Choroid plexus epithelial cell (primary cell): ENCODE results near the gene AGO3.

Source experiments
- DNase-seq: peaks from one replicate; pipeline ENCODE4 v3.0.0-alpha.2; 2010; ENCODE audit warnings: low read depth
- H3K4me3 ChIP-seq: 2 replicates; pipeline ENCODE4 v1.5.1; 2011; ENCODE audit warnings: low read depth, mild to moderate bottlenecking, control low read depth, low read length, moderate library complexity
- CTCF ChIP-seq: conservative IDR thresholded peaks from 2 replicates; pipeline ENCODE4 v1.5.1; 2011; ENCODE audit warnings: low read depth, mild to moderate bottlenecking, control low read depth, inconsistent platforms, low read length, moderate library complexity

Gene AGO3

GRCh38 chr1:36024847-36025246 lies 93.9 kb downstream of the AGO3 start:
- TF ChIP-seq CTCF, result no peak

GRCh38 chr1:36027766-36028165 lies 96.9 kb downstream of the AGO3 start:
- no peak for DNase-seq
- H3K4me3 ChIP-seq, result no peak overlapping the region
- TF ChIP-seq CTCF, result no peak

More at GRCh38 chr1:36024847-36025246, 93.9 kb downstream of the AGO3 start:
- no peak for DNase-seq
- H3K4me3 ChIP-seq, result no peak overlapping the region

- DNase-seq, result no peak
- no peak overlapping the region for H3K4me3 ChIP-seq
- no peak for TF ChIP-seq CTCF
Measured at GRCh38 chr1:36031441-36031840, 100.5 kb downstream of the AGO3 start.

- TF ChIP-seq CTCF, result no peak
- no peak overlapping the region for H3K4me3 ChIP-seq
- DNase-seq, result peak; percentile 81
Measured at GRCh38 chr1:36034692-36035091, 103.8 kb downstream of the AGO3 start.

- H3K4me3 ChIP-seq, result no peak overlapping the region
- DNase-seq, result no peak
- no peak for TF ChIP-seq CTCF
Measured at GRCh38 chr1:36035154-36035553, 104.2 kb downstream of the AGO3 start.

GRCh38 chr1:36040238-36040637 lies 109.3 kb downstream of the AGO3 start:
- DNase-seq, result no peak
- no peak overlapping the region for H3K4me3 ChIP-seq
- no peak for TF ChIP-seq CTCF

GRCh38 chr1:36051821-36052220 lies 120.9 kb downstream of the AGO3 start:
- H3K4me3 ChIP-seq, result no peak overlapping the region
- TF ChIP-seq CTCF, result no peak
- DNase-seq, result no peak
